Right atrium auricular region (tissue), 2 donors: ENCODE measurements around the gene MCTP2. TPM values are rescaled to one million over a fixed set of nuclear protein-coding genes. Genes with fewer than 3 reads are reported as not detected.

Source experiments
- DNase-seq: peaks from one replicate; pipeline ENCODE4 v3.0.0-alpha.2; 2019; ENCODE audit warnings: low spot score
- H3K27ac ChIP-seq, 2 donors: fragments of 200-600 bp; sonication (generic); 1 replicate in 1 of 2; 2 replicates in 1 of 2; pipeline ENCODE4 v1.5.1; 2016 to 2019
- H3K27me3 ChIP-seq, 2 donors: fragments of 200-600 bp; sonication (generic); one replicate each; pipeline versions ENCODE4 v1.5.1 to v1.6.0; 2017 to 2019
- H3K36me3 ChIP-seq: fragments of 200-600 bp; sonication (generic); one replicate; pipeline ENCODE4 v1.5.1; 2016
- H3K4me1 ChIP-seq, 2 donors: fragments of 200-600 bp; sonication (generic); one replicate each; pipeline versions ENCODE4 v1.5.1 to v1.6.0; 2017 to 2019
- H3K4me3 ChIP-seq, 2 donors: fragments of 200-600 bp; sonication (generic); 1 replicate in 1 of 2; 2 replicates in 1 of 2; pipeline ENCODE4 v1.5.1; 2017 to 2019; ENCODE audit warnings: mild to moderate bottlenecking in 1 of 2, moderate library complexity in 1 of 2
- H3K9me3 ChIP-seq, 2 donors: fragments of 200-600 bp; sonication (generic); one replicate each; pipeline ENCODE4 v1.5.1; 2019
- total RNA-seq, 2 donors: library from RNA; depleted of rRNA; stranded (reverse); fragments of >200 nt; gene quantifications; one replicate each; pipeline ENCODE4 v1.1.0, GENCODE V29; 2016
- TF ChIP-seq, protein P1 (sequence below), 2 donors: fragments of 200-600 bp; sonication (generic); IDR thresholded peaks; one replicate each; pipeline ENCODE4 v1.5.1; 2019; ENCODE audit warnings: antibody characterized with exemption in 2 of 2

Gene MCTP2
- total RNA-seq, 2 donors from 2014 or later: 2.0 to 5.6 TPM

GRCh38 chr15:94412979-94413746 lies 181.8 kb downstream of the MCTP2 start:
- H3K4me1 ChIP-seq: no peaks in the 10 kb centered on the region
- no peak overlapping the region for H3K27ac ChIP-seq
- TF ChIP-seq, protein P1, sequence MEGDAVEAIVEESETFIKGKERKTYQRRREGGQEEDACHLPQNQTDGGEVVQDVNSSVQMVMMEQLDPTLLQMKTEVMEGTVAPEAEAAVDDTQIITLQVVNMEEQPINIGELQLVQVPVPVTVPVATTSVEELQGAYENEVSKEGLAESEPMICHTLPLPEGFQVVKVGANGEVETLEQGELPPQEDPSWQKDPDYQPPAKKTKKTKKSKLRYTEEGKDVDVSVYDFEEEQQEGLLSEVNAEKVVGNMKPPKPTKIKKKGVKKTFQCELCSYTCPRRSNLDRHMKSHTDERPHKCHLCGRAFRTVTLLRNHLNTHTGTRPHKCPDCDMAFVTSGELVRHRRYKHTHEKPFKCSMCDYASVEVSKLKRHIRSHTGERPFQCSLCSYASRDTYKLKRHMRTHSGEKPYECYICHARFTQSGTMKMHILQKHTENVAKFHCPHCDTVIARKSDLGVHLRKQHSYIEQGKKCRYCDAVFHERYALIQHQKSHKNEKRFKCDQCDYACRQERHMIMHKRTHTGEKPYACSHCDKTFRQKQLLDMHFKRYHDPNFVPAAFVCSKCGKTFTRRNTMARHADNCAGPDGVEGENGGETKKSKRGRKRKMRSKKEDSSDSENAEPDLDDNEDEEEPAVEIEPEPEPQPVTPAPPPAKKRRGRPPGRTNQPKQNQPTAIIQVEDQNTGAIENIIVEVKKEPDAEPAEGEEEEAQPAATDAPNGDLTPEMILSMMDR (IDR thresholded peaks at IDR 0.05): peak; percentile 23 to 54
- H3K27me3 ChIP-seq: no peaks in the 10 kb centered on the region
- H3K4me3 ChIP-seq: no peak overlapping the region
- H3K36me3 ChIP-seq: no peaks in the 10 kb centered on the region
- DNase-seq: no peak
- no peaks in the 10 kb centered on the region for H3K9me3 ChIP-seq

- no peak overlapping the region for H3K4me3 ChIP-seq
- H3K4me1 ChIP-seq: no peaks in the 10 kb centered on the region
- peaks cover 0 to 5% of the 10 kb centered on the region in 2 donors for H3K9me3 ChIP-seq
- no peaks in the 10 kb centered on the region for H3K27me3 ChIP-seq
- no peak overlapping the region for H3K27ac ChIP-seq
- TF ChIP-seq, protein P1 (IDR thresholded peaks at IDR 0.05): no peak
- no peak for DNase-seq
- no peaks in the 10 kb centered on the region for H3K36me3 ChIP-seq
These were observed 183.6 kb downstream of the MCTP2 start for GRCh38 chr15:94414916-94415315.

DNA sequence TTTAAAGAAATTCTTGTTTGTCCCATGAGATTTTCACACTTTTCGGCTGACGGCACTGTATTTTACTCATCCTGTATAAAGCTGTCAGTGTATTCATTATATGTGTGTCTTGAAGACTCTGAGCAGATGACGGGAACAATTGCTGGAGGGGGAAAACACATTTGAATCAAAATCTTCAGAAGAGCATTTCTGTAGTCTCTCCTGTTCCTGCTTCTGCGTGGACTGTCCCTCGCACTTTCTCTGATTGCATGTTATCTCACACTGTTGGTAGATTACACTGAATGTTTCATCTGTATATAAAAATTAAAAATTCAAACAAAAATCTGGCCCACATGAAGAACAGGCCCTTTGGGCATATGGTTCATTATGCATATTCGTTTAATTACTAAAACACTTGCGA lies 184.9 kb downstream of the MCTP2 start:
- H3K4me1 ChIP-seq: no peaks in the 10 kb centered on the region
- DNase-seq: no peak
- H3K4me3 ChIP-seq: no peak overlapping the region
- H3K27me3 ChIP-seq: no peaks in the 10 kb centered on the region
- no peak overlapping the region for H3K27ac ChIP-seq
- H3K36me3 ChIP-seq: no peaks in the 10 kb centered on the region
- peaks cover 0 to 5% of the 10 kb centered on the region in 2 donors for H3K9me3 ChIP-seq
- TF ChIP-seq, protein P1 (IDR thresholded peaks at IDR 0.05): no peak

DNA sequence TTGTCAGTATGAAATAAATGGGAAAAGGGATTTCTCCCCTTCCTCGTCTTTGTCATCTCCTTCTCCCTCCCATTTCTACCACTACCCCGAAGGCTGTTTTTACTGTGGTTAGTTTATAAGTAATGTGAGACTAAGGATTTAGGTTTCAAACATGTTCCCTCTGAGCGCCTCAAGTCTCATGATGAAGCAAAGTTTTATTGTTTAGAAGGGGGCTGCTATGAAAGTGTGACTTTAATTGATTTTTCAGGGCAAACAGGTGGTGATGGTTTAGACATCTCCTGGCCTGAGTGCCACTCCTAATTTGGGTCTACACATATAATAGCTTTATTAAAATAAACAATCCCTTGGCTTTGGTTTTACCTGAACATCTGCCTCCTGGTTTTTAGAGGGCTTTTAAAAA lies 185.5 kb downstream of the MCTP2 start:
- H3K4me3 ChIP-seq: no peak overlapping the region
- H3K36me3 ChIP-seq: no peaks in the 10 kb centered on the region
- DNase-seq: no peak

DNA sequence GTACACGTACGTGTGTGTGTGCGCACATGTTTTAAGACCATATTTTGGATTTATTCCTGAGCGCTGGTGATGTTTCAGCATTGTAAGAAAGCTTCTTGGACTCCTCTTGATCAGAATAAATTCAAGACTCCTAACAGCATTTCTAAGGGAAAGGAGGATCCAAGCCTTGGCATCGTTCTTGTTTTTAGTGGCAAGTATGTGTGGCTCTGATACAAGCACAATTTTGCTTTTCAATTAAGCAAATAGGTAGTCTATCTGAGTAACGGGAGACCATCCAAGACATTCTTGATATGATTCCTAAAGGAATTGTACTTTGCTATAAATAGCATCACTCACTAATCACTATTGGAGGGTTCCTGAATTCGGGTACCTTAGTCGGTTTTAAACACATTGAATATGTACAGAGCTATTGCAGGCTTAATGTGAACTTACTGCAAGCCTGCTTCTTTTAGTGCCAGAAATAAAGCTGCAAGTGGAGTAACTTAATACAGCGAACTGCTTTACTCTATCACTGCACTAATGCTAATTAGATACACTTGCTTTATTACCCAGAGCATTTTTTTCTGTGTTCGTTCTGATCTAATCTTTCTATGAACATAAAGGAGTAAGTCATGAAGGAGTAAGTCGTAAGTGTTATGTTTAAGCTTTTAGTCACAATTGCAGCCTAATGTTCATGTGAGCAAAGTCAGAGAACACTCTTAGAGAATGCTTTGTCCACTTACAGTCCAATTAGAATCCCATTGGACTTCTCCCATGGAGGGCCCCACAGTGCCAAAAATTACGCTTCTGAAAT lies 186.3 kb downstream of the MCTP2 start:
- Histone ChIP-seq H3K27ac (no peak overlapping the region), H3K27me3 (no peaks in the 10 kb centered on the region), H3K4me3 (no peak overlapping the region), H3K9me3 (peaks cover 0 to 5% of the 10 kb centered on the region in 2 donors), H3K36me3 (no peaks in the 10 kb centered on the region), H3K4me1 (no peaks in the 10 kb centered on the region)
- TF ChIP-seq, protein P1 (IDR thresholded peaks at IDR 0.05): no peak
- no peak for DNase-seq

More for the DNA sequence above, 185.5 kb downstream of the MCTP2 start:
- TF ChIP-seq, protein P1 (IDR thresholded peaks at IDR 0.05): no peak
- Histone ChIP-seq H3K9me3 (peaks cover 0 to 5% of the 10 kb centered on the region in 2 donors), H3K4me1 (no peaks in the 10 kb centered on the region), H3K27ac (no peak overlapping the region), H3K27me3 (no peaks in the 10 kb centered on the region)
